Measurements from ENCODE around the gene GRB14.
"Not testable (repeated sequence)": the region's sequence is repeated elsewhere in the genome, so short reads cannot be mapped to it uniquely, and the experiment has no call there.

Gene GRB14

DNA sequence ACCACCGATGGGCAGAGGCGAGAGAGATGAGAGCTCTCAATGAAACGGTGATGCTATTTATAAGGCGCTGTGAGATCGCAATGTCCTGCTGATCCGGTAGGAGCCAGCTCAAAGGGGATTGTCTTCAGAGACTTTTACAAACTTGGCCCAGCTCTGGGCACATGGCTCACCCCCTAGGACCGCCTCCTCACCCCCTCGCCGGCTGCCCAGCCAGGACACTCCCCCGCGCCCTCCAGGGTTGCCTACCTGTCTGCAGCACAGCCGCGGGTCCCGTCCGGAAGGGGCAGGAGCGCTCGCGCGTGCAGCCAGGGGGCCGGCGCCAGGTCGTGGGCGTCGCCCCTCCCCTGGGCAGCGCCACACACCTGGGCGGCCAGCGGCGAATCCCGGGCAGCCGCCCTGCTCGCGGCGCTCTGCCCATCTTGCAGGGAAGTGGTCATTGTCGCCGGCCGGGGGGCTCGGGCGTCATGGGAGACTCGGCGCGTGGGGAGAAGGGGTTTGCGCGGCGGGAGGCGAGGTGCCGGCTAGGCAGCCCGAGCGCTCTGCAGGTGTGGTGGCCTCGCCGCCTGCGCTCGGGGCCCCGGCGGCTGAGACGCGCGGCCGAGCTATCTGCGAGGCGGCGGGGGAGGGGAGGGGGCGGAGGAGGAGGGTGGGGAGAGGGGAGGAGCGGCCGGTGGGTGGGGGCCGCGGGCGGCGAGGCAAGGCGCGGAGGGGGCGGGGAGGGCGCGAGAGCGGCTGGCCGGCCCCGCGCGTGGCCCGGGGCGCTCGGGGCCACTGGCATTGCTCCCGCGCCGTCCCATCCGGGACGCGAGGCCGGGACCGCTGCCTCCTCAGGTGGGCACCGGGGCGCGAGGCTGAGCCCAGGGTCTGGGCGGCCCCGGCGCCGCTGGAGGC lies at the start of gene GRB14:
TSS of gene GRB14 (minus strand) at position 610 of the 891 bp plus-strand sequence. CDS start at position 437, 173 bp downstream.
- DNase-seq (ENCODE audit: low read depth): no peak

DNA sequence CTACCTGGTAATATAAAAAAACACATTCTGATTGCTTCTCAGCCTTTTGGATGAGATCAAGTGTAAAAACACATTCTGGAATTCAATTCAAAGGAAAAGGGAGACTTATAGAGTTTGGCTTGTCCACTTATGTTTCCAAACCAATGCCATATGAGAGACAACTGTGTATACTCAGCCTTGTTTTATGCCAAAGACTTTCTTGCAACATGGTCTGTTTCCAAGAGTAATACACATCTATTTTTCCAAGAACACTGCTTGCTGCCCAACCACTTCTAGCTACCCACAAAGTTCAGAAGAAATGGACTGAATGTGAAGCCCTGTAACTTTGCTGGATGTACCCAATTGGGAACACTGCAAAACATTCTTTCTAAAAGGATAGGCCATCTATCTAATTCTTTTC lies 48.0 kb upstream of the GRB14 start:
- no peak for DNase-seq (ENCODE audit: low read depth)

GRCh38 chr2:164667566-164667965 lies 46.3 kb upstream of the GRB14 start:
- no peak for DNase-seq (ENCODE audit: low read depth)

DNA sequence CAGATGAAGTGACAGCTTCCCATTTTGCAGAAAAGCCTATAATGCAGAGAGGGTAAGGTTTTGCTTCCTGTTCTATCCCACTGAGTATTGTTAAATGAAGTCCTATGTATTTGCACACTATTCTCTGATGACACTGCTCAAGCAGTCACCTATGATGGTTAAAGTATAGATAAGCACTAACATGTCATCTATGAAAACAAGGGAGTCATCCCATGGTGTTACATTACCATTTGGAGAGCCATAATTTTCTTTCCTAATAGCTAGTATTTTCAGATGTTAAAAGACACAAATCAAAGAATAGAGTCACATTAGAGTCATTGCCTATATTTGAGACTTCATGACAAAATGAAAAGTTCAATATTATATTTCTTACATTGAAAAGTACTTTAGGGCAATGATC lies 42.8 kb upstream of the GRB14 start:
- DNase-seq (ENCODE audit: low read depth): no peak

- no peak for DNase-seq (ENCODE audit: low read depth)
Measured at GRCh38 chr2:164662868-164663631, 41.8 kb upstream of the GRB14 start.

DNA sequence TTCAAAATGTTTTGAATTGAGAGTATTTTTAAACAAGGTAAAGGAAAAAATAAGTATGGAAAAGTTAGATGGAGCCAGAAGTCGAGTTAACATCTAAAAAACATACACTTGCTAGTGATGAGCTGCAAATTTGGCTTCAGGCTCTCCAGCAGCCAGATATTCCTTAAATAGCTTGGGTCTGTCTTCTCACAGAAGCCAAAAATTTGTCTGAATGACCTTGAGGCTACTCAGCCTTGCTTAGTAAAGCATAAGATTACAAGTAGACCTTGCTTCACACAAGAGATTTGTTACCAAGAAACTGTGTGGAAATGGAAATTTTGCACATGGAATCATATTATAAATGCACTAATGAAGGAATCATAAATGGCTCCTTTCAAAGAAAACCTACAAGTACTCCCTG lies 40.8 kb upstream of the GRB14 start:
- DNase-seq (ENCODE audit: low read depth): no peak

GRCh38 chr2:164661349-164661748 lies 40.1 kb upstream of the GRB14 start:
- no peak for DNase-seq (ENCODE audit: low read depth)

DNA sequence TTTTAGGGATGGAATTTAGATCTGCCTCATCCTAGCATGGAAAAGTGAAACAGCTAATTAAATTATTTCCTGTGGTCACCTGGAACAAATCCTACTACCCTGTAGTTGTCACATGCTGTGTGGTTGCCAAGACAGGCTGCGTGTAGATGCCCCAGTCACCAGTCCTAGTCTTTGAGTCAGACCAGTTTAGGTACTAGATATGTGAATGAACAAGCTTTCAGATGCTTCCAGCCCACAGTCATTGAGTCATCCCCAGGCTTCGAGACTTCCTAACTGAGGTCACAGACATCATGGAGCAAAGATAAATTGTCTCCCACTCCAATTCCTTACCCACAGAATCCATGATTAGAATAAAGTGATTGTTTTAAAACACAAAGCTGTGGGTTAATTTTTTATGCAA lies 35.8 kb upstream of the GRB14 start:
- DNase-seq (ENCODE audit: low read depth): no peak

DNA sequence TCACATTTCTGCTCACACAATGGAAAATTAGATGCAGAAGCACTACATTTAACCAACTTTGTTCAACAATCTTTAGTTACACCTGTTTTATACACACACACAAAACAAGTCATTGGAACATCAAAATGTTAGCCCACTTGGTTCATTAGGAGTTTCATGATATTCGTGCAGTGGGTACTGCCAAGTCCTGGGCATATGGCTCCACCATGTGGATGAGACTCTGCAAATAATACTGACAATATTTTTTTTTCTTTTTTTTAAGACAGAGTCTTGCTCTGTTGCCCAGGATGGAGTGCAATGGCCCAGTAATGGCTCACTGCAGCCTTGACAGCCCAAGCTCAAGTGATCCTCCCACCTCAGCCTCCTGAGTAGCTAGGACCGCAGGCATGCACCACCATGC lies 34.5 kb upstream of the GRB14 start:
- DNase-seq (ENCODE audit: low read depth): no peak

GRCh38 chr2:164655336-164655735 lies 34.1 kb upstream of the GRB14 start:
- no peak for DNase-seq (ENCODE audit: low read depth)

DNA sequence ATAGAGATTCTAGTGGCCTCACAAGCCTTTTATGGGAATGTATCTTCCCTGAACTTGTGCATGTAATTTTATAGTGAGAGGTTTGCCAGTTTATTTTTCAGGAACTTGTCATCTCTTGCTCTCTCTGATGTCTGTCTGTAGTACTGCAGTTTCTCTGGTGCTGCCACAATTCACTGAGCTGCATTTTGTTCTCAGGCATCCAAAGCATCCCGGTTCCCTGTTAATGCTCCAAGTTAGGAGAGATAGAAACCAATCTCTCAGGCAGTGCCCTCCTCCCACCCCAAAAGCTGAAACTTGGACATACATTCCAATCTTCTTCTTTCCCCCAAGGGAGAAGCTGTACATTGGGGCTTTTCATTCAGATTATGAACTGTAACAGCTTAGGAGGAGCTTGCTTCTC lies 30.1 kb upstream of the GRB14 start:
- no peak for DNase-seq (ENCODE audit: low read depth)

DNA sequence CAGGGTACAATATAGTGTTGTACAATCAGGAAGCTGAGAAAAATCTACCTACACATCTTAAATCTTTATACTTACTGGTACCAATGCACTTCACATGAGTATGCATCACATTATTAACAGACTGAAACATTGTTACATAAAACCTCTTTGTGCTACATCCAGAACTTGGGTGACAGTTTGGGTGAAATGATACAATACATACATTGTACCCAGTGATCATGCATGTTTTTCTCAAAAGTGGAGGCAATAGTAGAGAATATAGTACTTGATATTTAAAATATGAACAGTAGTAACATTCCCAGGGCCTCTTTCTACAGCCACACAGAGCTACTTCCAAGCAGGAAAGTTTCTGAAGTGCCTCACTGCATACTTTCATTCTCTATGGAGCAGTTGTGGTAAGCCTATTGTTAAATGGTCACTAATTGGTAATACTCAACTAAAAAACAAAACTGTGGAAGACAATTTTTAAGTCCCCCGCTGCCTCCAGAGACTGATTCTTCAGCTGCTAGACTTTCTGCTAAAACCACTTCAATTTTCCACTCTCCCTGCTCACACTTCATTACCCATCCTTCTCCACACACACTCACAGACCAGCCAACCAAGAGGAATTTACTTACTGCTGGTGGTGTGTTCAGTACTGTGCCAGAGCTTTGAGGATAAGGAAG lies 22.9 kb upstream of the GRB14 start:
- no peak for DNase-seq (ENCODE audit: low read depth)

GRCh38 chr2:164642946-164643555 lies 21.8 kb upstream of the GRB14 start:
- no peak for DNase-seq (ENCODE audit: low read depth)

- no peak for DNase-seq (ENCODE audit: low read depth)
Measured at GRCh38 chr2:164642268-164642667, 21.0 kb upstream of the GRB14 start.

- not testable (repeated sequence) for DNase-seq (ENCODE audit: low read depth)
Measured at GRCh38 chr2:164628319-164628718, 7.0 kb upstream of the GRB14 start.

DNA sequence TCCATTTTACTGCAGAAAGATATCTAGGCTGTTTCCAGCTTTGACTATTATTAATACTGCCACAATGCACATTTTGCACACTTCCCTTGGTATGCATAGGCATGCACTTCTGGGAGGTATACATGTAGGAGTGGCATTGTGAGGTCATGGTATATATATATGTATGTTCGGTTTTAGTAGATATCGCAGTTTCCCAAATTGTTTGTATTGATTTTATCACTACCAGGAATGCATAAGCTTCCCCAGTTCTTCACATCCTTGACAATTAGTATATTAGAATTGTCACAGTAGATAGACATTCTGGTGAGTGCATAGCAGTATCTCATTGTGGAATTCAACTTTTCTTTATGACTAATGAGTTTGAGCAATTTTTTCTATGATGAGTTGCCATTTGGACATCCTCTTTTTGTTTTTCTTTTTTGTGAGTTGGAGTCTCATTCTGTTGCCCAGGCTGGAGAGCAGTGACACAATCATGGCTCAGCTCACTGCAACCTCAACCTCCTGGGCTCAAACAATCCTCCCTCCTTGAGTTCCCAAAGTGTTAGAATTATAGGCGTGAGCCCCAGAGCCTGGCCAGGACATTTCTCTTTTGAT lies 4.2 kb upstream of the GRB14 start:
- no peak for DNase-seq (ENCODE audit: low read depth)

GRCh38 chr2:164624316-164624715 lies 3.0 kb upstream of the GRB14 start:
- no peak for DNase-seq (ENCODE audit: low read depth)

DNA sequence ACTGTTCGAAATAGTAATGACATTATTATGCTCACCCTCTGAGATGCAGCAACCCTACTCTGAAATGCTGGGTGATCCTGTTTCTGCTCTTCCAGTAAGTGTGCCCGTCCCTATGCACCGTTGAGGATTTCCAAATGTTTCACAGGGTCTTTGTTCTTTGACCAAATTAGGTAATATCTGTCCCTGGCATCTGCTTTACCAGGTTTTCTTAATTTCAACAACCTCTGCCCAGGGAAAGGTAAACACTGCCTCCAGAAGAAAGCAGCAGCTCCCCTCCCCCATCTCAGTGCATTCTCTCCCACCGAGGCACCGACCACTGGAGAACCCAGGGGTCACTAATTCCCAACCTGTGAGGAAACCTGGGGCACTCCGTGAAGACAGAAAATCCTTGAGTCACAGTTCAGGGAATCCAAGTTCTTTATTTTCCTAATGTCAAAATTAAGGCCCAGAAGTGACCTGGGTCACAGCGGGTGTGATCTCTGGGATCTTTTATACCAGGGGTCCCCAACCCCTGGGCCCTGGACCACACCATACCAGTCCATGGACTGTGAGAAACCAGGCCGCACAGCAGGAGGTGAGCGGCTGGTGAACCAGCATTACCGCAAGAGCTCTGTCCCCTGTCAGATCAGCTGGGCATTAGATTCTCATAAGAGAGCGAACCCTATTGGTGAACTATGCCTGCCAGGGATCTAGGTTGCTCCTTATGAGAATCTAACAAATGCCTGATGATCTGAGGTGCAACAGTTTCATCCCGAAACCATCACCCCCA lies 1.2 kb upstream of the GRB14 start:
- no peak for DNase-seq (ENCODE audit: low read depth)

DNA sequence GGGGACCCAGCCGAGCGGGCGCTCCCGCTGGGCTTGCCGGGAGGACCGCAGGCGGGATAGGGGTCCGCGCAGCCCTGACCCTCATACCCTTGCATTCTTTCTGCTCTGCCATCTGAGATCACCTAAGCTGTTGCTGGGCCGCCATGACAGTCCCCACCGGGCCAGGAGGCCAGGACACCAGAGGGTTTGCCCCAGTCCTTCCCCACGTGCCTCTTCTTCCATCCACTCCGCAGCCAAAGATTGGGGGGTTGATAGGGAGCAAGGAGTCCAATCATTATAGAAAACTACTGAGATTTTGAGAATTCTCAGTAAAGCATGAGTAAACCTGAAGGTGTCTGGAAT lies 453 bp upstream of the GRB14 start:
- no peak for DNase-seq (ENCODE audit: low read depth)

- DNase-seq (ENCODE audit: low read depth): no peak
Measured at GRCh38 chr2:164620457-164620856, 825 bp downstream of the GRB14 start.

GRCh38 chr2:164617466-164617865 lies 3.8 kb downstream of the GRB14 start:
- no peak for DNase-seq (ENCODE audit: low read depth)
